GM12874 (cell line): ENCODE measurements around the gene GRIK1.

Experiments used
- CTCF ChIP-seq: IDR thresholded peaks from 2 replicates; pipeline ENCODE4 v1.5.1; 2011; ENCODE audit warnings: low read depth, mild to moderate bottlenecking, control low read depth, low read length, moderate library complexity; ENCODE audit not compliant: insufficient read depth

Gene GRIK1

GRCh38 chr21:29640080-29640508 lies 299.7 kb downstream of the GRIK1 start:
- no peak for TF ChIP-seq CTCF

- no peak for TF ChIP-seq CTCF
Measured at GRCh38 chr21:29639366-29640079, 300.3 kb downstream of the GRIK1 start.

- no peak for TF ChIP-seq CTCF
Measured at GRCh38 chr21:29638761-29639327, 301.0 kb downstream of the GRIK1 start.

GRCh38 chr21:29638138-29638537 lies 301.7 kb downstream of the GRIK1 start:
- TF ChIP-seq CTCF: no peak

GRCh38 chr21:29637553-29637952 lies 302.2 kb downstream of the GRIK1 start:
- no peak for TF ChIP-seq CTCF

GRCh38 chr21:29637134-29637533 lies 302.7 kb downstream of the GRIK1 start:
- TF ChIP-seq CTCF: no peak

GRCh38 chr21:29634418-29634817 lies 305.4 kb downstream of the GRIK1 start:
- no peak for TF ChIP-seq CTCF
